HG03045 (cell line): ENCODE results near the gene TLX2.

ENCODE experiments used
- ATAC-seq: cut with Tn5 transposase; IDR thresholded peaks from one replicate; pipeline ENCODE4 v1.9.1; 2021; ENCODE audit warnings: mild to moderate bottlenecking, moderate library complexity; ENCODE audit not compliant: unreplicated experiment

Gene TLX2

GRCh38 chr2:74511104-74511989 is 2.9 kb upstream of the TLX2 start:
- no peak for ATAC-seq

- ATAC-seq: no peak
Measured at GRCh38 chr2:74512744-74513604, 1.3 kb upstream of the TLX2 start.

- ATAC-seq: no peak
Measured at GRCh38 chr2:74513605-74514367, 464 bp upstream of the TLX2 start.

GRCh38 chr2:74515271-74515980 is 1.2 kb downstream of the TLX2 start:
- no peak for ATAC-seq

GRCh38 chr2:74515981-74516633 is 1.9 kb downstream of the TLX2 start:
- peak; percentile 45 for ATAC-seq

DNA sequence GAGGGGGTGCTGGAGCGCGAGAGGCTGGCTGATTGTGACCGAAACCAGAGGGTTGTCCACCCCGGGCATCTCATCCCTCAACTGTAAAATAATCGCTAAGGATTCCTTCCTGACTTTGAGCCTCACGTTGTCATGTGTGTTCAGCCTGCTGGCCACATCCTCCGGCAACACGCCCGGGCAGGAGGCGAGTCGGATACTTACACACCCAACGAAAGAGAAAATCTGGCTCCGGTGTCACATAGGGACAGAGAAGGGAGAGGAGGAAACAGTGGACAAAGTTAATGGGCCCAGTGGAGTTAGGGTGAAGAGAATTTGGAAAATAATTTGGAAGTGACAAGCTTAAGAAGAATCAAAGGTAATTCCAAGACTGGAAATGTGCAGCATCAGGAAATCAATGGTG is 2.4 kb downstream of the TLX2 start:
- ATAC-seq: no peak

- no peak for ATAC-seq
Measured at GRCh38 chr2:74522516-74522915, 8.3 kb downstream of the TLX2 start.

- no peak for ATAC-seq
Measured at GRCh38 chr2:74524005-74524404, 9.8 kb downstream of the TLX2 start.

DNA sequence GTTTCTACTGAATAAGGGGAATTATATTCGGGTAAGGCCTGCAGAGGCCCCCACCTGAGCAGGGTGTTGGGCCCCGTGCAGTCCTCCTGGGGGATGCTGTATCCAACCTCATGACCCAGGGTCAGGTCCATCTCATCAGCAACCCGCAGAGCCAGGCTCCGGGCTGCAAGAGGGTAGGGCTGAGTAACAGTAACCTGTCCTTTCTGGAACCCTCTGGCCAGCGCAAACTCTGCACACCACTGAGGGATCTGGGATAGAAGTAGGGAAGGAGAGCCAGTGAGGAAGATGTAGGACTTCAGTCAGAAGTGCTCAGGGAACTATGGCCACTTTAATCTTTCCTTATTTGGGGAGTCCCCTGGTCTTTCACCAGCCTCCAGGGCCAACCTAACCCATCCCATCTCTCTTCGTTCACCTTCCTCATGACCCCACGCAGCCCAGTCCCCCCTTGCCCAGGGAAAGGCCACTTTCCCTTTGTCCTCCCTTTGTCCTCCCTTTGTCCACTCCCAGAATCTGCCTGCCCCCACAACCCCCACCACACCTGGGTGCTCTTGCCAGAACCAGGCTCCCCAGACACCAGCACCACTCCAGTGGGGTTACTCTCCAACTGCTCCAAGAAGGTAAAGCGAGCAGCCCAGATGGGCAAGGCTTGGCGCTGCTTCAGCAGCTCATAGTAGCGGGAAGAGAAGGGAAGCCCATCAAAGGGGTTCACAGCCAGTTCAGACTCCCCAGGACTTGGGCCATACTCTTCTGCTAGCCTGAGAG is 10.9 kb downstream of the TLX2 start:
- no peak for ATAC-seq

DNA sequence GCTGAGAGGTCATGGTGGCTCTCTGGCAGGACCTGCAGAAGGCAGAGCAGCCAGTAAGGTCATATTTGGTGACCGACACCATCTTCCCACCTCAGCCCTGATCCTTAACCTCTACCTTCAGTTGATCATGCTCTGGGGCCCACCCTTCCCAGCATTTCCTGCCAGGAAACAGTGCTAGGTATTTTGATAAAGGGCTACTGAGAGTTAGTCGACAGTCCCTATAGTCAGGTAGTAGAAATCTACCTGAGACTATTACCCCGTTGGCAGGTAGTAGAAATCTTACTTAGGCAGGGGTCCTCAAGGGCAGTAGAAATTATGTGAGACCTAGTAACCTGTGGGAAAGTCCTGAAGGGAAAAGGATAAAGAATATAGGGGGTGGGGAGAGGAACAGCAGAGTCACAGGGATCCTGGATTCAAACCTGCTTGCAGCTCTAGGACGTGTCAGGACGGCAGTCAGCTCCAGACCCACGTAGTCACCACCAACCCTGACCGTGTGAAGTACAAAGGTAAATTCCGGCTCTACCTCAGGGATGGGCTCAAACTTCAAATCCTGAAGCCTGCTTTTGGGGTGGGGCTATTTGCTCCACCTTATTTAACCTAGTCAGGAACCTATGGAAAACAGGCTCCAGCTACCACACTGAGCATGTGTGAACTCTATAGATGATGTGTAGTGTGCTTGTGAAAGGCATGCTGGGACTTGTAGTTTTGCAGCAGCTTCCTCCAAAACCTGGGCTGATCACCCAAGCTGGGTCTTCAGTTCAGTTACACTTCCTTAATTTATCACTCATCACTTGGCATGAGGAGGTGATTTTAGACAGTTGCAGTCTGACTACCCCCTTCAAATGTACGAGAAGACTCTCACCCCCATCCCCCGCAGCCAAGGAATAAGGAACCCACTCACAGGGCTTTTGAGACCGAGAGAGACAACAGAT is 11.7 kb downstream of the TLX2 start, which contains the start of gene DQX1:
DQX1 (minus strand) TSS at position 515 of the 932 bp plus-strand sequence; CDS start at position 13, 502 bp downstream.
- ATAC-seq: no peak

DNA sequence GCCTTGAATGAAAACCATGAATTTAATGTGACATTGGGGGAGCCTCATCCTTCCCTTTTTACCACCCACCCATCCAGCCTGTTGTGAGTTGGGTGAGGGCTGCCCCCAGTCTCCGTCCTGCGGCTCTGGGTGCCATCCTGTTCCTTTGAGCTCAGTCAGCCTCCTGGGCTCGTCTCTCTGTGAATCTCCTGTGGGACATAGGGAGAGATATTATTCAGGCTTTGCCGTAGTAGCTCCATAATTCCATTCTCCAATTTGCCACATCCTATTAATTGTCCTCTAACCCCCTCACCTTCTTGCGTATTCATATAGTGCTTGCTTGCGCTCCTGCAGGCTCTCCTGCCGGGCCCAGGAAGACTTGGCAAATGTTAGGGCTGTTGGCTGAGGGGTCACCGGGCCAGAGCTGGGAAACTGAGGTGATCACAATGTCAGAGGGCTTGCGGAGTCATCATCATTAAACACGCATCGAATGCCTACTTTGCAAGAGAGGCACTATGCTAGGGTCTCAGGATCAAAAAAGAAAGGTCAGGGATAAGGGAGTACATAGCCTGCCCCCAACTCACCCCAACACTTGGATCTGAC is 12.5 kb downstream of the TLX2 start:
- no peak for ATAC-seq

GRCh38 chr2:74527741-74528140 is 13.5 kb downstream of the TLX2 start:
- no peak for ATAC-seq

GRCh38 chr2:74528600-74529356 is 14.5 kb downstream of the TLX2 start:
- ATAC-seq: peak; percentile 13

- ATAC-seq: peak; percentile 84
Measured at GRCh38 chr2:74529357-74530238, 15.3 kb downstream of the TLX2 start, which contains the start of the genes AUP1 and HTRA2. Gene AUP1 (minus strand): TSS chr2:74529706. CDS start chr2:74529629, 77 bp downstream. Gene HTRA2 (plus strand): TSS chr2:74529933. CDS start chr2:74530007, 74 bp downstream.
